ENCODE results near the gene C5orf34. TPM values are rescaled to one million over a fixed set of nuclear protein-coding genes. Genes with fewer than 3 reads are reported as not detected.
"Not testable (repeated sequence)": the region's sequence is repeated elsewhere in the genome, so short reads cannot be mapped to it uniquely, and the experiment has no call there.

C5orf34 gene
- total and polyA plus RNA-seq, 2 of the 4 experiments (the other 2 are of a cell fraction), result 3.3 to 6.1 TPM

DNA sequence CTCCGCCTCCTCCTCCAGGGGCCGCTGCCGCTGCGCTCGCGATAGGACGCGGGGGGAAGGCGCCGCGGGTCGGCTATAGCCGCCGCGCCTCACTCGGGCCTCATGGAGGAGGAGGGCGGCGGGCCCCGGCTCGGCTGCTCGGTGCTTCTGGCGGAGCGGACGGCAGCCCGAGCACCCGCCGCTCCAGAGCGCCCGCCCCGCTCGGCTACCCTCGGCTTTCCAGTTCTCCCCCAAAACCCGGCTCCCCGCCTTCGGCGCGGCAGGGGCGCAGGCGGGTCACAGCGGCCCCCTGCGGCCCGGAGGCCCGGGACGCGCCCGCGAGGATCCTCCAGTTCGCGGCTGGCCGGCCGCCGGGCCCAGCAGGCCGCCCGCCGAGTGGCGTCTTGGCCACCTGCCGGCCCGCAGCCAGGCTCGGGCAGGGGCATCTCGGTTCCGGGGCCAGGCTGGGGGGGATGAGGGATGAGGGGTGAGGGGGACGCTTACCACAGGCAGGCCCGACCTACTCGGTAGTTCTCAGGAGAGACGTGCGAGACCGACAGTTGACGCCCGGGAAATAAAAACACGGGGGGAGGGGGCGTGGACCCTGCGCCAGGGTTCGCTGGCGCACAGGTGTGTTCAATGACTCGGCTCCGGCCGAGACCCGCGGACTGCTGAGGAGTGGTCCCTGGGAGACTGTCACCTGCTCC, 42.1 kb upstream of the C5orf34 start, which contains the start of gene PAIP1 (continued):
- TF ChIP-seq FOS (IDR thresholded peaks at IDR 0.05; ENCODE audit: low read depth, low read length), result no peak

GRCh38 chr5:43556607-43556856, 41.6 kb upstream of the C5orf34 start:
- peak overlapping the region; percentile 73; the same call in 1 of the 2 replicates for H3K56ac ChIP-seq (ENCODE audit: extremely low read depth, insufficient read depth, low read length)
- H3K4me1 ChIP-seq (ENCODE audit: control insufficient read depth, insufficient read depth, low read length); H3K18ac ChIP-seq (ENCODE audit: low read depth, low read length); CTCF ChIA-PET; H3K4me2 ChIP-seq (ENCODE audit: low read depth, low read length); BruUV-seq (replicated peaks); H4K91ac ChIP-seq (ENCODE audit: insufficient read depth, low read depth, low read length); DNase-seq; H2BK15ac ChIP-seq (ENCODE audit: low read depth, low read length); H2BK20ac ChIP-seq (ENCODE audit: low read depth, low read length); H3K23ac ChIP-seq (ENCODE audit: low read depth, low read length); H4K20me1 ChIP-seq (ENCODE audit: insufficient read depth, low read length); H3K9me1 ChIP-seq (ENCODE audit: insufficient read depth, low read length); H3K36me3 ChIP-seq (ENCODE audit: control insufficient read depth, insufficient read depth, low read length); in situ Hi-C loops (cut with MboI; ENCODE audit: low sequenced_read_pairs); dilution Hi-C loops (cut with HindIII; ENCODE audit: low sequenced_read_pairs, unreplicated experiment); H2BK120ac ChIP-seq (ENCODE audit: low read depth, low read length); H3K9me3 ChIP-seq (ENCODE audit: control insufficient read depth, insufficient read depth, low read length); H4K5ac ChIP-seq (ENCODE audit: low read depth, low read length); H3K4ac ChIP-seq (ENCODE audit: low read depth, low read length); H2AK5ac ChIP-seq (ENCODE audit: low read depth, low read length); H3K27me3 ChIP-seq (ENCODE audit: control insufficient read depth, insufficient read depth, low read length); POLR2A ChIA-PET (ENCODE audit: unreplicated experiment): not testable (repeated sequence)
- H4K8ac ChIP-seq (ENCODE audit: low read depth in 2 of 2, low read length in 2 of 2), result peak overlapping the region; percentile 75 to 91; a peak in 3 of 4 replicates
- ATAC-seq (ENCODE audit: low read depth), result 0 out of 2 replicates have a peak, but pooled peaks have one; percentile 36
- TF ChIP-seq CHD1 (IDR thresholded peaks at IDR 0.05; ENCODE audit: low read depth, low read length), result 0 out of 2 replicates have a peak, but pooled peaks have one; percentile 19
- peak overlapping the region; percentile 55 for H2BK5ac ChIP-seq (ENCODE audit: low read depth, low read length, poor library complexity, severe bottlenecking)
- H3K79me1 ChIP-seq (ENCODE audit: low read depth in 1 of 2, low read length in 2 of 2), result peaks cover 11 to 25% of the 10 kb centered on the region in 2 experiments; a peak in 2 of 4 replicates
- peak overlapping the region; percentile 96 for H2AK9ac ChIP-seq (replicated peaks; ENCODE audit: low read depth, low read length, poor library complexity)
- peak overlapping the region; percentile 96 for H2AFZ ChIP-seq (replicated peaks; ENCODE audit: low read length, poor library complexity)
- peak overlapping the region; percentile 93; the same call in 1 of the 2 replicates for H3K14ac ChIP-seq (replicated peaks; ENCODE audit: low read depth, low read length)
- 7% methylated on average over 3 of the region's 30 CpGs; no CpG with 5 or more reads in 1 of the 2 experiments for WGBS, 2 experiments (ENCODE audit: extremely low coverage in 2 of 2, insufficient read length in 1 of 2)
- peak overlapping the region; percentile 96 for H3K9ac ChIP-seq (ENCODE audit: low read depth, low read length)
- peak overlapping the region; percentile 74 for H3K27ac ChIP-seq (ENCODE audit: insufficient read depth, low read length)
- H3K4me3 ChIP-seq (ENCODE audit: insufficient read depth, low read depth, low read length), result peak overlapping the region; percentile 65
- intact Hi-C loops (cut with micrococcal nuclease), result loop anchor here (1.0 to 10.0 kb wide), 2 partner anchors 46 to 1218 kb away; no protein-coding TSS in a partner anchor

Data from IMR-90 (cell line).